Islet precursor cell (in vitro differentiated cells): ENCODE results near the gene IL1A.
A peak's percentile ranks its signal among the peaks of the same experiment; 100 is the strongest.

ENCODE experiments used
- DNase-seq: peaks from one replicate; pipeline ENCODE4 v3.0.0-alpha.2; 2018

IL1A gene

DNA sequence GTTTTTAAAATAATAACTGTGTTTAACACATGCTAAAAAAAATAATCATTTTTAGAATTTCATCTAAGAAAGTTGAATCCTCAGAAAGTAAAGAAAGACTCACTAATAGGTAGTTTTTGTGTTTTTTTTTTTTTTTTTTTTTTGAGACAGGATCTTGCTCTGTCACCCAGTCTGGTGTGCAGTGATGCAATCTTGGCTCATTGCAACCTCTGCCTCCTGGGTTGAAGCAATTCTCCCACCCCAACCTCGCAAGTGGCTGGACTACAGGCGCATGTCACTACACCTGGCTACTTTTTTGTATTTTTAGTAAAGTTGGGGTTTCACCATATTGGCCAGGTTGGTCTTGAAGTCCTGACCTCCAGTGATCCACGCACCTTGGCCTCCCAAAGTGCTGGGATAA is 27.0 kb downstream of the IL1A start:
- no peak for DNase-seq

DNA sequence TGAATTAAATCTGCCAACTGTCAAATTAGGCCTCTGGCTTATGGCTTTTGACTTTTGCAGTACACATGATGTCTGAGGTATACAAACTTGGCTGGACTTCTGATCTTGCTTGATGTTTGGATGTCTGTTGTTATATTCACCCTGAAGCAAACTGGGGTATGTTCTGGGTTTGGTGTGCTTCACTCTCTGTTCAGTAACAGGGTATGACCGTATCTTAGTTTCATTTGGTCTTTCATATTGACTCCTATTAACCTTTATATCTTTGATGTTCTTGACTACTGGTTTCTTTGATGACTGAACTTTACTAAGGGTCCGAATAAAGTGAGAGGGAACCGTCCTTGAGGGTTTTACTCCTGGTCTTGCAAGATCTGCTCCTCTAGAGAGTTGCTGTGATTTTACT is 28.1 kb downstream of the IL1A start:
- DNase-seq = no peak

DNA sequence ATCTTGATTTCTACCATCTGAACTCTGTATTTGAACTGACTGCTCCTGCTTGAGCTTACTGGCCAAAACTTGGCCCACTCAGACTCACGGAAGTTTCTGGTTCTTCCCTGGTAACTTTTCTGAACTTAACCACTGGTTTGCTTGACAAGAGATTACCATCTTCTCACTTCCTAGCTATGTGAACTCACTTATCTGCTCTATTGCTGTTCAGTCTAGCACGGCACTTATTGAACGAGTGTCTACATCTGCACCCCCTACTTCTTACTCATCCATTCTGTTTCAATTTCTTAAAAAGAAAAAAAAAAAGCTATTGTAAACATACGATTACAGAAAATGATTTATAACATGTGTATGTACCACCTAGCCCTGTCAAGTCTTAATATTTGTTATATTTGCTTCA is 28.8 kb downstream of the IL1A start:
- DNase-seq = no peak

DNA sequence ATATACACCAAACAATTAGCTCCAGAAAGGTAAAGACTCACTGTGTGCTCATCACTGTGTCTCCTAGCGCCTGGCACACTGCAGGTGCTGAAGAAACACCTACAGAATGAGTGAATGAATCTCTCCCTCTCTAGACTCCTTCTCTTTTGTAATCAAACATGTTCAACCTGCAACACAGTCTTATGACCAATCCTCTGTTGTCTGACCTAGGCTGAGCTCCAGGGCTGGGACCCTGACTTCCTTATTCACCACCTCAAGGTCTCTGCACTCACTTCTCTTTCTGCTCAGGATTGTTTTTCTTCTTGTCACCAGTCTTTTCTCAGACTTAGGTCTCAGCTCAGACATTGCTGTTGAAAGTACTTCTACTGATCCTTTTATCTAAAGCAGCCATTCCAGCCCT is 29.7 kb downstream of the IL1A start:
- no peak for DNase-seq

DNA sequence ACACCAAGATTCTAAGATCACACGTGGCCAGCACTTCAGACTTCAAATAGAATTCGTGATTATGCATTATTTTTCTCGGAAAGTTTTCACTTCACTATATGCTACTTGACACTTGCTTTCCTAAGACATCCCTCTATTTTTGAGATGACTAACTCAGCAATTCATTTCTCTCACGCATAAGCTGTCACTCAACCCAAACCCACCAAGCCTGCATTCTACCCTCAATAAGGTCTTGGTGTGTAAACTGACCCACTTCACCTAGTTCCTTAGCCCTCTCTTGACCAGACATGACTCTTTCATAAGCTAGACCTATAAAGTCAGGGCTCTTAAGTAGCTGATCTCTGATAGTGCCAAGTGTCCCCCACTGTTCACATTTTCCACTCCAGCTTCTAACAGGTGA is 31.6 kb downstream of the IL1A start:
- no peak for DNase-seq

DNA sequence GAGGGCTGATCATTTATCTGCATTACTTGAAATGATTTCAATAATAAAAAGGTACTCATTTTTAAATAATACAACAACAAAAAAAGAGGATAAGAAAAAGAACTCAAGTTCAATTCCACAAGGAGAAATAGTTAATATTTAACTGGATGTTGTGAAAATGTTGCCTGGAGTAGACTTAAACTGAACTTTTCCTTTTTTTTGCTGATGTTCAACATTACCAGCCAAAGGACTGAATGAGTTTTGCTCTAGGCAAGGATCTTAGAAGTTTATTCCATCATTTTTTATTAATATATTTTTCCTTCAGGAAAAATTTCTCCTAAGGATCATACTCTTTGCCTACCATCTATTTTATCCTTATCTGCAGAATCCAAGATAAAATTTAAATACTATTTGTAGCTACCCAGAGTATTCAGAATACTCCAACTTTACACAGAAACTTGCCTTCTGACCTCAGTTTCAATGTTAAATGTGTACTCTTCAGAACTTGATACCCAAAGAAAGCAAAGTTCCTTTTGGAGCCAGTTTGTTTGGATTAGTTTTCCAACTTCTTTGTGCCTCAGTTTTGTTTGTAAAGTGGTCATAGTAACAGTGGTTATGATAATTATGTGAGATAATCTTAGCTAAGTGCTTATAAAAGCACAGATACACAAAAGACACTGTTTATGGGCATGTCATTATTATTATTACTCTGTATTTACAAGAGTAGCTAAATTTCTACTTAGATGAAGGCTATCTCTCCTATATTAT is 32.7 kb downstream of the IL1A start:
- DNase-seq = no peak

DNA sequence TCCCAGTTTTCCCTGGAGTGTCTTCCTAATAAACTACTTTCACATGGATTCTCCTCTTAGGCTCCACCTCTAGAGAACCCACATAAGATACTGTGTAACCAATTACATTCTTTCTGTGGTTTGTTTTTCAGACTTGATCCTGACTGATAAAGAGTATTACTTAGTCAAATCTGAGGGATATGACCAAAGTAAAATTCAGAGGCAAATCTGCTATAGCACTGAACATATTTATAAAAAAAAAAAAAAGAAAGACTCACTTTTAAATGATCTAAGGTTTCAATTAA is 33.8 kb downstream of the IL1A start:
- DNase-seq = no peak

DNA sequence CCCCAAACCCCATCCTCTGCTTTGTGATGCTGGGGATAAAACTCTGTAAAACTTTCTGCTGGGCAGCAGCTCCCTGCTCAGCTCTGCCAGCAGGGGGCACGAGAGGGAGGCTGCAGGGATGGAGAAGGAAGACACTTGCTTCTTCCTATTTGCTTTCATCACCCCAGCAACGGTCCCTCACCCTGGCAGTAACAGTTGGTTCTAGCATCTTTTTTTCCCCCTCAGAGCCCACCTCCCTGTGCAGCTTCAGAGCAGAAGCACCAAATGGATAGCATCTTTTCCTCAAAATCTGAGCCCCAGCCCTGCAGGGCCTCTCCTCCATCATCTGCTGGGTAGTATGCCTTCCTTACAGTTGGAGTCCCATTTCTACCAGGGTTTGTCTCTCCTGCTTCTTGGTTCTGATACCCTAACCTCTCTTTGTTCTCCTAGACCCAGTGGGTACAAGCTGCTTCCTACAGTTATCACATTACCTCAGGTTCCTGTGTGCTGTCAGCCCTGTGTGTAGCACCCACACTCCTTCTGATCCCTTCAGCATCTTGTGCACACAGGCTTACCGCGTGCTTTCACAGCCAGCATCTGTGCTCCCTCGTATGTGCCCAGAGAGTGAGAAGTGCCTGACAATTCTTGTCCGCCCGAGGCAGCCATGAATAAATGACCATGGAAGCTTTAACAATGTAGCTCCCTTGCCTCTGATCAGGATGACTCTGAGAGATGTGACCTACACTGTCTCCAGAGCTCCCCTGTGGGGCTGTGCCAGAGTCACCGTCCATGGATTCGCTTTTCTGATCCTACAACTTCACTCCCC is 34.3 kb downstream of the IL1A start:
- peak; percentile 88 for DNase-seq

DNA sequence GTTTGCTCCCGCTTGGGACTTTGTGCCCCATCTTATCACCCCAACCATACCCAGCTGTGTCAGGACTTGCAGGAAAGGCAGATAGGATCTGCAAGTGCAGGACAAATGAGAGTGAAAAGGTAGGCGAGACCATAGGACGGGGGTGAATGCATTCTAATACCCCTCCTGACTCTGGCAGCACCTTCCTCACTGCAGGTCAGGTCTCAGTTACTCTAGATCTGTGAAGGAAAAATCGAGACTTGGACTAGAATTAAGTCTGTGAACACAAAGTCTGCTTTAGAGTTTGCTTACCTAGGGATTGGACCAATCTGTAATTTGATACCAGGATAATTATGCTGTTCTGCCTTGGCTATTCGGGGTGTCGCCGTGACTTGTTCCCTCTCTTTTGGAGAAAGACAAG is 43.8 kb downstream of the IL1A start:
- no peak for DNase-seq

DNA sequence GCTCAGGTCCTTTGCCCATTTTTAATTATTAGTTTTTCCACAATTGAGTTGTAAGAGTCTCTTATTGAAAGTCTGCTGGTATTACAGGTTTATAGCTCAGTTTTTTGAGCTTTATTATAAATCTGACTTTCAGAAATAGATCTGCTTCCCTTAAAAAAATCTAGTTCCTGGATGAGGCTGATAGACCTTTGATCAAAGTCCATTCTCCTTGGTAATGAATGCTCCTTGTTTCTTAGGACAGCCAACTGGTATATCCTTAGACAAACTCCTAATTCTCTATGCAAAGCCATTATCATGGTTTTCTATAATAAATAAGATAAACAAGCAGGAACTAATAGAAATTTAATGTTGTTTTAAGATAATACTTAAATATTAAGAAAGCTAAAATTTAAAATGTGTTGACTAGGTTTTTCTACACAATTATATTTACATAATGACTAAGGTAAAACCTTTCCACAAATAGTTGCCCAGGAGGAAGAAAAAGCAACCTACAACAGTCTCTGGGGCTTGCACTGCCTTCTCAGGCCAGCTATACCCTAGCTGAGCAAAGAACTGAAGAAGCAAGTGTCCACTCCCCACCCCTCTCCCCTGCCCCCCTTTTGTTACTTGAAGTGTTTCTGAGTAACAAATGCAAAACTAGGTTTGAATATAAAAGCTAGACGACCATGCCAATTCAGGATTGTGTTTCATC is 46.6 kb downstream of the IL1A start:
- no peak for DNase-seq

DNA sequence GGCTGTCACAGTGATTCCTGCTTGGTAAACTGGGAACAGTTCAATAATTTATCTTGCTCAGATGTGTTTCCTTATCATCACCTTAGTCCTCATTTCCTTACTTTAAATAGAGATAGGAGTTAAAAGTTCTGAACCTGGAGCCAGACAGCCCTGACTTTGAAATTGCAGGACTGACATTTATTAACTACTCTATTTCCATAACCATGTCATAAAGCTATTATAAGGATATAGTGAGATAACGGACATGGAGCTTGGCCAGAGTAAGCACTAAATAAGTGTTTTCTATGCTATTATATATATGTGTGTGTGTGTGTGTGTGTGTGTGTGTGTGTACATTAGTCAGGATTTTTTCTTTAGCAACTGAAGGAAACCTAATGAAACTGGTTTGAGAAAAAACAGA is 50.4 kb downstream of the IL1A start:
- no peak for DNase-seq

DNA sequence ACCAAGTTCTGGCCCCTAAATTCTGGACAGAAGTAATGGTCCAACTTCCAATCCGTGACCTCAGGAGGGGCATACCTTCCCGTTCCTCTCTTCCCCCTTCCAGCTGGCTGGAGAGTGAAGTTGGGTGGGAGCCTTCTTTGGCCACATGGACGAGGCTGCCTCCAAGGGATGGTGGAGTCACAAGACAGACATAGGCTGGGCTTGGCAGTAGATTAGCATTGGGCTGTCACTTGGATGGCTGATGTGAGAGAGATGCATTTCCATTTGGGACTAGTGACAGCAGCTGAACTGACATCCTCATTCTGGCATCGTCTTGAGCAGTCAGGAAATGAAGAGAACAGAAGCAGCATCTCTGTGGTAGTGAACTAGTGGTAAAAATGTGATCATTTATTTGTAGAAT is 50.8 kb downstream of the IL1A start:
- DNase-seq = peak; percentile 45

DNA sequence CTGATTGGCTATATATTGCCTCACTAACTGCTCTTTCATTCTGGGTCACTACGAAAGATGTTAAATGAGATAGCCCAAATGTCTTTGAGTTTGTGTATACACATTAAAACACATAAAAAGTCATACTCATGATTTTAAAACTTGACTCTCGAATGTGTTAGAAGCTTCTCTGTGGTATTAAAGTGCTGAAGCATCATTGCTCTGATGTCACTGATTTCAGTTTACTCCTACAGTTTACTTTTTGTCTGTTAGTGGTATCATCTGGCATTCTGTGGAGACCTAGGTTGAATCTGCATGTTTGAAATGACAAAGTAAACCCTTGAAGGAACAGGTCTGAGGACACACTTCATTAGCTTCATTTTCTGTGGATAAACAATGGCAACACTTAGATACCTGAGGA is 52.8 kb downstream of the IL1A start:
- peak; percentile 1 for DNase-seq

DNA sequence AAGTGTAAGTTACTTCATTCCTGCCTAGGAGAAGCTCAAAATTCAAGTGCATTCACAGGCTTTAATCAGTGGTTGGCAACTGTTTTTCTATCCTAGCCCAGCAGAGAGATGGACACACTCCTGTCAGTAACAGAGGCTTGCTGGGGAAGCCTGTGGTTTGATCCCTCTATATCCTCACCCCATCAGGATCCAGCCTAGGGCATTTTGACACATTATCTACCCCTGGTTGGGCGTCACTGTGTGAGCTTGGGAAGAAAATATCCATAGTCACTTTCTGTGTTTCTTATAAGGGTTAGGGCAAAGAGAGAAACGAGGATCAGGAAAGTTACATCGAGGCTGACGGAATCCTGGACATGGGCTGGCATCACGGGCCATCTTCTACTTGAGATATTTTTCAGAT is 53.5 kb downstream of the IL1A start:
- peak; percentile 41 for DNase-seq

DNA sequence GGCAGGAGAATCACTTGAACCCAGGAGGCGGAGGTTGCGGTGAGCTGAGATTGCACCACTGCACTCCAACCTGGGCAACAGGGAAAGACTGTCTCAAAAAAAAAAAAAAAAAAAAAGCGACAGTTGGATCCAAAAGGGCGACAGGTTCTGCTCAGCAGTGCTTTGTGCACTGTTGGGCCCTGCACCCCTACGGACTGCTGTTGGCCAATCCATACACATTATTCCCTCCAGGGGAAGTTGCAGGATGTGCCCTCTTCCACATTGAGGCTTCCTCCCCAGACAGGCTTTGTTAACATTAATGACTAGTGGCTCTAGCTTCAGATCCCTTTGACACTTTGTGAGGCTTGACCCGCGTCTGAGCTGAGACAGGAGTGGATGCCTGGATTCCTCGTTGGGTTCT is 54.1 kb downstream of the IL1A start:
- peak; percentile 0 for DNase-seq

DNA sequence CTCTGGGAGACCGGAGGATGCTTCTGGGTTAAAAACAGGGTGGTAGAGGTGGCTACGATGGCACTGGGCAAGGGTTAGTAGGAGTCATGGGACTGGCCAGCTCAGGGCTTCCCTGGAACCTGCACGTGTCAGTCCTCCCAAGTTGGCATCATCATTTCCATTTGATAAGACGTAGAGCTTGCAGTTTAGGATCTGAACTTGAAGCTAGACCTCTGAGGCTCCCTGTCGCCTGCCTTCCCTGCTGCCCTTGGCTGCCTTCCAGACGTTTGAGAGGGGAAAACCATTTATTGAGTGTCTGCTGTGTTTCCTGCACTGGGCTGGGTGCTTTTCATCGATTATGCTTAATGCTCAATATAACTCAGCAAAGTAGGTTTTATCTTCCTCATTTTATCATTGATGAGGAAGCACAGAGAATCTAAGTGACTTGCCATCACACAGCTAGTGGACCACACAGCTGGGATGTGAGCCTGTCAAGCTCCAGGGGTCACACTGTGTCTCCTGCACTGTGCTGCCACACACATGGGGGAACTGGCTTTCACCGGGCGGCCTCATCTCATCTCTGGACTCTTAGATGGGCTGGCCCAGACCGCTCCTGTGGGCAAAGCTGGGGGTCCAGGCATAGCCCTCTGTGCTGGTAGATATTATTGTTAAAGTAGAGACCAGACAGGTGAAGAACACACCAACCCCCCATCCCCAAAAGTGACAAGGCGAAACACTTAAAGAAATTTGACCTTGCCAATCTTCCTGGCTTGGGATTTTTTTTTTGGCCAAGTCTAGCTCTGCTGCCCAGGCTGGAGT is 55.7 kb downstream of the IL1A start:
- DNase-seq = no peak

DNA sequence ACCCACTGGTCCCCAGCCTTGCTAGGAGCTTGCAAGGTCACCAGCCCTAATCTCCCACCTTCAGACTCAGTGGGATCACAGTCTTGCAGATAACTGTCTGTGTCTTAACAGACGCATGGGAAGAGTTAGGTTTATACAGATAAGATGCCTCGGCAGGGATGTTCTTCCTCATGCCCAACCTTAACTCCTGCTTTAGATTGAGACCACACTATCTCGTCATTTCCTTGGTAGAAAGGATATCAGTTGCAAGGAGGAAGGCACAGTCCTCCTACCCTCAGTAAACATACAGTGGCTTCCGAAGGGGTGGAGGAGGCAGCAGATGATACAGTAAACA is 56.3 kb downstream of the IL1A start:
- no peak for DNase-seq

DNA sequence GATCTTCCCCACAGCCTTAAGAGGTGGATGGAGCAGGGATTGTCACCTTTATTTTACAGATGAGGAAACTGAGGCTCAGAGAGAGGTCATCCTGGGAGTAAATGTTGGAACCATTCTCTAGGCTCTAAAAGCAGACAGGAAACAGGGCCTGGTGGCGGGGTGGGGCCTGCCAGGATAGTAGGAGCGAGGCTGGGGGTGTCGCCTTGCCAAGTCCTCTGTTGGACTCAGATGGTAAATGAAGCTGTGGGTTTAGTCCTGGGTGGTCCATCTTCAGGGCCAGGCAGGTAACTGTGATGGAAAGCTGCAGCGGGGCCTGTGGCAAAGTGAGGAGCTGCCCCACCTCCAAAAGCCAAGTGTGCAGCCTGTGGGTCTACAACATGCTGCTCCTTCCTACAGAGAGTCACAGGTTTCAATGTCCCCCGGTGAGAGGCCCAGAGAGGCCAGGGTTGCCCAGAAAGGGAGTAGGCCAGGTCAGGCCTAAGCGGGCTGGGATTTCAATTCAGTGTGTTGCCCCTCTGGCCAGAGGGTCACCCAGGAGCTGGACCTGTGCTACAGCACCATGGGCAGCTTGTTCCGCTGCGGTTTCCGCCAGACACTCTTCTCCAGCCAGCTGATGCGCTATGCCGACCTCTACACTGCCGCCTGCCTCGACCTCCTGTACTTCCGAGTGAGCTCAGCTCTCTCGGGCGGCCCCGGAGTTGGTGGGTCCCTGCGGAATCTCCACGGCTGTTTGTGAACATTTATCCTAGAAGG is 56.8 kb downstream of the IL1A start:
- DNase-seq = no peak

DNA sequence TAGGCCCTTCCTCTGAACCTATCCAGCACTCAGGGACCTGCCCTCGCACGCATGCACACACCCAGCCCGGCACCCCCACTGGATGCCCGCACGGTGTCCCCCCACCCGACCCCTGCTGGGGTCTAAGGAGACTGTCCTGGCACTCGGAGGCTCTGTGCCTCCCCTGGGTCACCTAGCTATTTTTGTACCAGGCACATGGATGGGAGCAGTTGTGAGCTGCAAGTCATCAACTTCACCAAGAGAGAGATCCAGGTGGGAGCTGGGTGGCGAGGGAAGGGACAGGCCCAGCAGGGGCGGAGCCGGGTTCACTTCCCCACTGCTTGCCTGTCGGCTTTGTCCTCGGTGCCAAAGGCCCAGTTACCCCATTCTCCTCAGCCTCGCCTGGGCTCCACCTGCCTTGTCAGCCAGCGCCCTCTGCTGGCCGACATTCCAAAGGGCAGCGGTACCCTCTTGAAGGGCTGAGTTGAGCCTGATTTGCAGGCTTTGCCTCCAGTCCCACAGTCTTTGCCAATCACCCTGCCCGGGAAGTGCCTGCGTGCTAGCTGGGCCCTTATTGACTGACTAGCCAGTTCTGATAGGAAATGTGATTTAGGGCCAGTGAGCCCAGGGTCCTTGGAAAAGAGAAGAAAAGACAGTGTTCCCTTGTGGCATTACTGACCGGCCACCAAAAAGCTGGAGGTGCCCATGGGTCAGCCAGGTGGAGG is 57.7 kb downstream of the IL1A start:
- DNase-seq = peak; percentile 97

DNA sequence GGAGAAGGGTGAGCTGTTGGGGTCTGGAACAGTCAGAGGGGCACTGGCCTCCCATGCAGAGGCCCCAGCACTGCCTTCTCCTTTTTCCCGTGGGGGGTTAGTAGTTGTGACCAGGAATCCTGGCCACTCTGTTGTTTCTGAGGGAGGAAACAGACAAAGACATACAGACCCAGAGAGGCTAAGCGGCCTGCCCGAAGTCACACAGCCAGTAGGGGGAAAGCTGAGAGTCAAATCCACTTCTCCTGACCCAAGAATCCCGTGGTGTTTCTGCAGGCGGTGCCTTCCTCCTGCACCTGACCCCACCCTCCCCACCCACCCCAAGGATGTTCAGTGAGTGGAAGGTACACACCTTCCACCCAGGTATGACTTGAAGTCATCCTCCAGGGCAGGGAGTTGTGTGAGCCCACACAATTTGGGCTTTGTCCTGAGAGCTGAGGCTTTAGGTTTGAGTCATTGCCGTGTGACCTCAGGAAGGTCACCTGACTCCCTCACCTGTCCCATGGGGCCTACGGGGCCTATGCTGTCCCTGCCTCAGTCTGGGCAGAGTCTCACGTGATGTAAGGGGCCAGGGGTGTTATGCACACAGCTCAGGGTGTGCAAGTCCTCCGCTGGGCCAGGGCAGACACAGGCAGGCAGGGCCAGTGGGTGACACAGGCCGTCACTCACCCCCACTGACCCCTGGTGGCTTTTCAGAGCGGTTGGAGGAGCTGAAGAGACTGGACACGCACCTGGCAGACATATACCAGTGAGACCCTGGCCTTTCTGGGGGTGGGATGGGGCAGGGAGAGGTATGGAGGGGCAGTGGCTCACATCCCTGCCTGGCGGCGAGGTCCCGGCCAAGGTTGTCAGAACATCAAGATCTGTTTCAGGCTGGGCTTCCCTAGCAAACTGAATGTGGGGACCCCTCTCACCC is 58.5 kb downstream of the IL1A start:
- DNase-seq = peak; percentile 89
